Dermis microvascular lymphatic vessel endothelial cell (primary cell): ENCODE results near the gene FAM229B. TPM values are rescaled to one million over a fixed set of nuclear protein-coding genes. Genes with fewer than 3 reads are reported as not detected.
"Not testable (repeated sequence)": the region's sequence is repeated elsewhere in the genome, so short reads cannot be mapped to it uniquely, and the experiment has no call there.

Experiments used
- DNase-seq, 2 donors: peaks; one replicate each; pipeline versions ENCODE4 v3.0.0 to v3.0.0-alpha.2; 2010; ENCODE audit warnings: low read depth in 2 of 2
- total RNA-seq: library from RNA; depleted of rRNA; stranded (reverse); fragments of >200 nt; gene quantifications from 2 replicates; pipeline ENCODE4 v1.2.1, GENCODE V29; 2014

The FAM229B gene
- 6.4 and 7.0 TPM in 2 replicates for total RNA-seq

- DNase-seq: peak; percentile 97
These were observed at the start of gene FAM229B, which contains the start of gene TUBE1 for GRCh38 chr6:112087136-112087911. Gene FAM229B (plus strand): TSS chr6:112087591. CDS start chr6:112099284, 11,693 bp downstream. Gene TUBE1 (minus strand): TSS chr6:112087482. CDS start chr6:112087434, 48 bp downstream.

- DNase-seq: peak; percentile 34 to 92
These were observed 49.6 kb upstream of the FAM229B start for GRCh38 chr6:112037783-112038216.

- no peak for DNase-seq
These were observed 49.1 kb upstream of the FAM229B start for GRCh38 chr6:112038268-112038667.

GRCh38 chr6:112038756-112039430 lies 48.5 kb upstream of the FAM229B start:
- no peak for DNase-seq

- no peak for DNase-seq
These were observed 48.0 kb upstream of the FAM229B start for GRCh38 chr6:112039431-112039770.

GRCh38 chr6:112040956-112041355 lies 46.4 kb upstream of the FAM229B start:
- peak in 1 of 2 donors; percentile 92 for DNase-seq

GRCh38 chr6:112041535-112041934 lies 45.9 kb upstream of the FAM229B start:
- peak in 1 of 2 donors; percentile 34 for DNase-seq

GRCh38 chr6:112043032-112044007 lies 44.1 kb upstream of the FAM229B start:
- DNase-seq: peak; percentile 85 to 95

GRCh38 chr6:112044196-112044595 lies 43.2 kb upstream of the FAM229B start:
- no peak for DNase-seq

GRCh38 chr6:112044856-112045255 lies 42.5 kb upstream of the FAM229B start:
- no peak for DNase-seq

GRCh38 chr6:112047523-112047922 lies 39.9 kb upstream of the FAM229B start:
- not testable (repeated sequence) for DNase-seq

- no peak for DNase-seq
These were observed 38.2 kb upstream of the FAM229B start for GRCh38 chr6:112049026-112049799.

- DNase-seq: no peak
These were observed 37.4 kb upstream of the FAM229B start for GRCh38 chr6:112049996-112050395.

- DNase-seq: no peak
These were observed 37.0 kb upstream of the FAM229B start for GRCh38 chr6:112050429-112050828.

- not testable (repeated sequence) for DNase-seq
These were observed 36.1 kb upstream of the FAM229B start for GRCh38 chr6:112051251-112051740.

- DNase-seq: no peak
These were observed 33.4 kb upstream of the FAM229B start, which contains the start of gene CCN6 for GRCh38 chr6:112054001-112054400. Gene CCN6 (plus strand): TSS chr6:112054104. CDS start chr6:112054358, 254 bp downstream.

- no peak for DNase-seq
These were observed 32.7 kb upstream of the FAM229B start for GRCh38 chr6:112054555-112055190.

- no peak for DNase-seq
These were observed 29.0 kb upstream of the FAM229B start for GRCh38 chr6:112058243-112059032.

- no peak for DNase-seq
These were observed 25.8 kb upstream of the FAM229B start for GRCh38 chr6:112061605-112062004.
